ENCODE measurements around the gene TP53I13.

The TP53I13 gene

DNA sequence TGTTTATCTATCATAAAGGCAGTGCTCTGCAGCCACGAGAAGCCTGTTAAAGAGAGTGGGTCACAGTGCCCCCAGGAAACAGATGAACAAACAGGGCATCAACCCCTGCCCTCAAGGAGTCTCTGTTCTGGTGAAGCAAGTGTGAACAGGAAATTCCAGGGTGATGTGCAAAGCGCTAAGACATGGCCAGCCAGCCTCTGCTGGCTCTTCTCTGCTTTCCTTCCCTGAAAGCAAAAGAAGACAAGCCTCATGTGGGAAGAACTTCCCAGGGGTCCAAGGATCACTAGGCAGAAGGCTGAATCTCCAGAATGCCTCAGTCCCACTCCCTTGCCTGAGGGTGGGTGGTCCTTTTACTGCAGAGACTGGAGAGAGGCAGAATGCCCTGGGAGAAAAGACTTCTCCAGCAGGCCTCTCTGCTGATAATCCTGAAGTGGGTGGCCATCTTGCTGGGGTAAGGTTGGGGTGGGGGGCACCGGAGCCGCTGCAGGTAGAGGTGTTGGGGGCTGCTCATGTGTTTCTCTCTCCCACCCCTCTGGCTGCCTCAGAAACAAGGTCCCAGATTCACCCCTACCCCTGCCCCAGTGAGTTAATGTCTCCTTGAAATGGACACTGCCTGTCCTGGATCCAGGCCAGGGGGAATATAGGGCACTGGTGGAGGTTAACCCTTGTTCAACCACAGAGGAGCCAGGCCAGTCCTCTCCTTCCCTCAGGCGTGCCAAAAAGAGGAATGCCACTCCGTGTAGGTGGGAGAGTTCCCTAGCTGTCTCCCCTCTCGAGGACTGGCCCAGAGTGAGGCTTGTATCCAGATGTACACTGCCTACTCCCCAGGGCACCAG, 26.8 kb downstream of the TP53I13 start:
- no peak for DNase-seq

DNA sequence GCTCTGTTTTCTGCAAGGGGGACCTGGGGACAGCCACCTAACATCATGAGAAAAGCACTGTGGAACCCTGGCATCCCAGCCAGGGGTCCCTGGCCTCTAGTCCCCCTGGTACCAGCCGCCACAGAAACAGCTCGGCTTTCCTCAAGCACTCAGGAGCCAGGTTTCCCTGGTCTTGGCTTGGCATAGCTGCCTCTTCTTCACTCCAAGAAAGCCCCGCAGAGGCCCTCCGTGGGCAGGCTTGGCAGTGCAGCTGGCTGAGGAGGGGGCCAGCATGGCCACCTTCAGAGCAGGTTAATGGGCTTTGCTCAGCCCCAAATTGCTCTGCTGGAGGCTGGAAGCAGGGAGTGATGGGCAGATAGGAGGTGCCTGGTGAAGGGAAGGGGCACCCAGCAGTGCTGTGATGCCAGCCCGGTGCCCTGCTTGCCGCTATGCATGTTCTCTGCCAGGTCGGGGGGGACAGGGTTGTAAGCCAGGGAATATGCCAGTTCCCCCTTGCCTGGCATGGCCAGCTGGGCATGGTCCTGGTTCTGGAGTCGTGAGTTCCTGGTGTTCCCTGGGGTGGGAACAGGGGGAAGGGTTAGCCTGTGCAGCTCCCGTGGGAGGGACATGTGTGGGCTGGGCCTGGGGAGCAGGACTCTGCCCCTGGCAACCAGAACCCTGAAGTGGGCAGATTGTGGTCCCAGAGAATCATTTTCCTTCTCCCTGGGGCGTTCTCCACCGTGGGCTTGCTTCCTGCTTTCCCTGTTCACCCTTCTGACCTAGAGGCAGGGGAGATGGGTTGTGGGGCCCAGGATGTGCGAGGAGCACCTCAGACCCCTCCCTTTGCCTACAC, 27.7 kb downstream of the TP53I13 start:
- DNase-seq, result no peak

DNA sequence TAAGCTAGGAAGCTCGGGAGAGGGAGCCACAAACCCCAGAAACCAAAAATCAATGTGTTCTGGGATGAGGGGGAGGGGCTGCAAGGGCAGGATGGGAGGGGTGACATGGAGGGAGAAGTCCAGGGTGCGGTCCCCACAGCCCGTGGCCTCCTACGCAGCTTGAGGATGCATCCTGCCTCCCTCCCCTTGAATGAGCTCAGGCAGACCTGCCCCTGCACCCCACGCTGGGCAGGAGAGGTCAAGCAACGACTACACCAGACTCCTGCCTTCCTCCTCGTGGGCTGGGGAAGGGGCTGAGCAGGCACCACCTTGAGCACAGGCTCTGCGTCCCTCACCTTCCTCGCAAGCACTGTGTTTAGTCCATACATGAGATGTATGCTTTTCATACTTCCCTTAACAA, 28.3 kb downstream of the TP53I13 start:
- DNase-seq, result no peak

GRCh38 chr17:29597361-29598172, 29.1 kb downstream of the TP53I13 start:
- DNase-seq, result peak; percentile 94

- DNase-seq, result no peak
Measured at GRCh38 chr17:29603109-29603674, 34.7 kb downstream of the TP53I13 start.

DNA sequence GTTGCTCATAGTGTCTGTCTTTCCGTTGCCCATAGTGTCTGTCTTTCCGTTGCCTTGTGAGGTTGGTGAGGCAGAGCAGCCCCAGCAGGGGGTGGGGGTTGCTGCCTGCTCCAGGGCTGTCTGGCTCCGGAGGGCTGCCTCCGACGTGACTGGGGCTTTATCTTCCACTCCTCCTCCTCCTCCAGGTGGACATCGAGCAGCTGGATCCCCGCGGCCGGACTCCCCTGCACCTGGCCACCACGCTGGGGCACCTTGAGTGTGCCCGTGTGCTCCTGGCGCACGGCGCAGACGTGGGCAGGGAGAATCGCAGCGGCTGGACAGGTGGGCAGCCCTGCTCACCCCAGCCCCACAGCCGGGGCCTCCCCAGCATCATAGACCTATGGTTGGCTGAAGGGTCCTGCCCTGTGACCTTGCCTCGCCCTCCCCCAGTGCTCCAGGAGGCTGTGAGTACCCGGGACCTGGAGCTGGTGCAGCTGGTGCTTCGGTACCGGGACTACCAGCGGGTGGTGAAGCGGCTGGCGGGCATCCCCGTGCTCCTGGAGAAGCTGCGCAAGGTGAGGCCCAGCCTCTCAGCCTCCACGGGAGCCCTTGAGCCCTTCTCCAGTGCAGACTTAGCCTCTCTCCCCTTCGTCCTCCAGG, 39.2 kb downstream of the TP53I13 start:
- no peak for DNase-seq

DNA sequence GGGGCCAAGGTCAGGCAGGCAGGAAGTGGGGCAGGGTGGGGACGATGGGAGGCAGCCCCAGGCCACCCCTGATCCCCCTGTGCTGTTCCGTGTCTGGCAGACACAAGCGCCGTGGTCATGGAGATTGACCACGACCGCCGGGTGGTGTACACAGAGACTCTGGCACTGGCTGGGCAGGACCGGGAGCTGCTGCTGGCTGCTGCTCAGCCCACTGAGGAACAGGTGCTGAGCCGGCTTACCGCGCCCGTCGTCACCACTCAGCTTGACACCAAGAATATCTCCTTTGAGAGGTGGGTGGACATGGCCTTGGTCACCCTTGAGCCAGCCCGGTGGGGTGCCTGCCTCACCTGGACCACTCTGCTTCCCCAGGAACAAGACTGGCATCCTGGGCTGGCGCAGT, 40.5 kb downstream of the TP53I13 start:
- no peak for DNase-seq

GRCh38 chr17:29610395-29610794, 41.9 kb downstream of the TP53I13 start:
- DNase-seq, result no peak

DNA sequence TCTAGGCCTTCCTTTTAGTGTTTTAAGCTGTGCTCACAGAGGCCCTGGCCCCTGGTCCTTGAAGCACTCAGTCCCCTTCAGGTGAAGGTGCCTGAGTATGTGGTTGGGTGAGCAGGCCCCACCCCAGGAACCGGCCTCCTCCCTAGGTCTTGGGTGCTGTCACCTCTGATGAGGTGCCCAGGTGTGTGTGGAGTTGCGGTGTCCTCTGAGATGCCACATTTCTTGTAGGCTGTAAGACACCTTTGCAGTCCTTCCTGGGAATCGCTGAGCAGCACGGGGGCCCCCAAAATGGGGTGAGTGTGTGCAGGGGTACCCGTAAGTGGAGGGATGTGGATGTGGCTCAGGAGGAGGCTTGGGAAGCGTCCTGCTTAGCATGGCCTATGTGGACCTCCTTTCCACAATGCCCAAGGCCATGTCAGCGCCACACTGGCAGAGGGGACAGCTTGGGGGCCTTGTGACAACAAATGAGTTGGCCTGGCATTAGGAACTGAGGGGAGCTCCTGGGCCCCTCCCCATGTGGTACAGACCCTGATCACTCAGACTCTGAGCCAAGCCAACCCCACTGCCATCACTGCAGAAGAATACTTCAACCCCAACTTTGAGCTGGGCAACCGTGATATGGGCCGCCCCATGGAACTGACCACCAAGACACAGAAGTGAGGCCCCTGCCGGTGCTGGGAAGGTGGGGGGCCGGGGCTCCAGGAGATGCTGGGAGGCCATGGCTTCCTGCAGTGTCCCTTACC, 43.0 kb downstream of the TP53I13 start:
- DNase-seq, result no peak

- DNase-seq, result no peak
Measured at GRCh38 chr17:29612094-29612403, 43.5 kb downstream of the TP53I13 start.

DNA sequence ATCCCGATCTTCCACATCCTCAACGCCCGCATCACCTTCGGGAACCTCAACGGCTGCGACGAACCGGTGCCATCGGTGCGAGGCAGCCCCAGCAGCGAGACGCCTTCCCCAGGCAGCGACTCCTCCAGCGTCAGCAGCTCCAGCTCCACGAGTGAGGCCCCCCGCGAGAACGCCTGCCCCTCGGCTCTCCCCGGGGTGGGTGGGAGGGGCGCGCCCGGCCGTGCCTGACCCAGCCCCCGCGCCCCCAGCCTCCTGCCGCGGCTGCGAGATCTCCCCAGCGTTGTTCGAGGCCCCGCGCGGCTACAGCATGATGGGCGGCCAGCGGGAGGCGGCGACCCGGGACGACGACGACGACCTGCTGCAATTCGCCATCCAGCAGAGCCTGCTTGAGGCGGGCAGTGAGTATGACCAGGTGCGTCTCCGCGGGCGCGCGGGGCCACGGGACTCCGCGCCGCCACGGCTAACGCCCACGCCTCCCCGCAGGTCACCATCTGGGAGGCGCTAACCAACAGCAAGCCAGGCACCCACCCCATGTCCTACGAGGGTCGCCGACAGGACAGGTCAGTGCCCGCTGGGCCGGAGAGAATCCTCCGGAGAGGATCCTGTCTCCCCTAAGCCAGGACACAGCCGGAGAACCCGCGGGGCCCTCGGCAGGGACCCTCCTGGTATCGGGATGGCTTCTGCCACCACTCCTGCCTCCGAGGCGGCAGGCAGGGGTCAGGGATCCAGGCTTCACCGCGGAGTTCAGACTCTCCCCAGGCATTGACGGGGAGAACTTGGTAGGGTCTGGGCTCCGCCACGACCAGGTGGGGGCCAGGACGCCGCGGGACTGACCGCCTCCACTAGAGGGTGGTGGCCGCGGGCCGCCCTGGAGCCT, 44.1 kb downstream of the TP53I13 start:
- no peak for DNase-seq

GRCh38 chr17:29613352-29613837, 44.9 kb downstream of the TP53I13 start:
- no peak for DNase-seq

DNA sequence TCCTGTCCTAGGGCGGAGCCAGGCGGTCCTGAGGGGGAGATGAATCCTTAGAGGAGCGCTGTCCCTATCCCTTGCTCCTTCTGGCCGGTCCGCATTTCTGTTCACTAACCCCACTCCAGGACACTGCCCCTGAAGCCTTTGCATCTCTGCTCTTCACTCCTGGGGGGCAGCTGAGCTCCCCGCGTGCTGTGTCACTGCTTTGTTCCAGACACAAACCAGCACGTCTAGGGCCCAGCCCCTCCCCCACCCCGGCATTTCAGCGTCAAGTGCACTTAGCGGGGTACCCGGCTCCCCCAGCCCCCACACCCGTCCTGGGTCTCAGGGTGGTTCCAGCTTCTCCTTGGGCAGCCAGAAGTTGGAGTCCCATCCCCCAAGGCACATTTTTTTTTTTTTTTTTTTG, 45.4 kb downstream of the TP53I13 start:
- no peak for DNase-seq

DNA sequence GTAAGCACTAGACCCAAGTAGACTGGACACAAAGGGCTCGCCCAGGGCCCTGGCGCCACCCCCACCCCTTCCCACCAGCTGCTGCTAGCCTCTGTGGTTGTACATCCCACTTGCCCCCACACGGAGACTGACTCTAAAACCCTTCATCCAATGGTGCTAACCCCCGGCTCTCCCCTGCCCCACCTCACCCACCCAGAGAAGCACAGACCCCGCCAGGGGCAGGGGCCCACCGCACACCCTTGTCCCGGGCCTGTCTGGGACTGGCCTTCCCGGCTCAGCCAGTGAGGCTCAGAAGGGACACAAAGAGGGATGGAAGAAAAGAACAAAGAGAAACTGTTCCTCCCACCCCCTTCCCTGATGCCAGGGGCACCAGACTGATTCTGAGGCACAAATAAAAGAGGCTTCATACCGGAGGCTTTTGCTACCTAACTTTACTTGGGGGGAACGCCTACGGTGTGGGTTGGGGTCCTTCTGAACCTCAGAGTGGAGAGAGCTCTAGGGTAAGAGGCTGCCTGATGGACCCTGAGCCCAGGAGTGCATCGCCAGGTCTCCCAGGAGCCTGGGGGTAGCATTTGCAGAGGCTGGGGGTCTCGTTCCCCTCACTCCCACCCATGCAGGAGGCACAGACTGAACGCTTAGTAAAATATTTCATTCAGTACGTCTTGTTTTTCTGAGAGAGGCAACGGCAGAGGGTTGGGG, 46.0 kb downstream of the TP53I13 start:
- no peak for DNase-seq

DNA sequence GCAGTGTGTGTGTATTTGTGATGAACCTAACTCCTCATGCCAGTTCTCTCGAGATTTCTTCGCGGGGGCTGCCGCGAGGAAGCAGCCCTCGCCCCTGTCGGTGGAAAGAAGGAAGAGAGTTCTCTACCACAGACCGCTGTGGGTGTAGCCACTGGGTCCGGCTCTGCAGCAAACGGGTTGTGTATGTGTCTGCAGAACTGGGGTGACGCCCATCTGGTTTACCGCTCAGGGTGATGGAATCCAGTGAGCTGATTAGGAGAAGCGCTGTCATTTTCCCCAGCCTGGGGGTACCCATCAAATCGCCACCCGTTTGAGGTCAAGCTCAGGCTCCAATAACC, 46.5 kb downstream of the TP53I13 start:
- DNase-seq, result no peak

GRCh38 chr17:29615492-29616299, 47.2 kb downstream of the TP53I13 start:
- DNase-seq, result peak; percentile 77

DNA sequence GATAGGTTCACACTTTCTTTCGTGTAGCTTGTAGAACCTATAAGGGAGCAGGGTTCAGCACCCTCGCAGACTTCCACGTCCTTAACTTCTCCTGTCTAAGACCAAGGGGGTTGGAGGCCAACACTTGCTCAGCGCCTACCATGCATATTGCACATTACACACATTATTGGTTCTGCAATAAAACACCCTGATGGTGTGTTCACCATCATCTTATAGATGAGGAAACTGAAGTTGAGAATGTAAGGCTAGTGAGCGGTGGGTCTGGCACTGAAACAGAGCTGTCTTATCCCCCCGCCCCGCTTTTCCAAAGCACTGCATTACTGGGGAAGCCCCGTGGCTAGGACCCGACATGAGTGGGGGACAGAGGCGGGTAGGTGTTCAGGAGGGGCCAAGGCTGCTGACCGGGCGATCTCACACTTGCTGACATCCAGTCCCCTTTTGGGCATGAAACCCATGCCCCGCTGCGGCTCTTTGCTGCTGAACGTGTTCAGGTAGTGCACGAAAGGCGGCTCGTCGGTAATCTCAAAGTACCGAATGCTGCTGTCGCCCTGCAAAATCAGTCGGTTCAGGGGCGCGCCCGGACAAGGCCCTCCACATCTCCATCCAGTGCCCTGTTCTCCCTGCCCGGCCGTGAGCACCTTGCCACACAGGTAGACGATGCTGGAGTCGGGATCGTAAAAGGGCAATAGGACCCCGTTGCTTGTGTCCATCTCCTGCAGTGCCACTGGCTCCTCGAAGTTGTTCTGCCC, 48.0 kb downstream of the TP53I13 start:
- DNase-seq, result no peak

GRCh38 chr17:29617125-29617480, 48.6 kb downstream of the TP53I13 start:
- peak; percentile 88 for DNase-seq

Data from NCI-H2171 treated with DMSO at 0.1 percent for 48 hours (cell line).